HG02610 (cell line): ENCODE measurements around the gene TSEN15.
"Not testable (repeated sequence)": the region's sequence is repeated elsewhere in the genome, so short reads cannot be mapped to it uniquely, and the experiment has no call there.

Source experiments
- ATAC-seq: cut with Tn5 transposase; IDR thresholded peaks from one replicate; pipeline ENCODE4 v1.9.1; 2021; ENCODE audit warnings: mild to moderate bottlenecking, moderate library complexity; ENCODE audit not compliant: unreplicated experiment

TSEN15 gene

DNA sequence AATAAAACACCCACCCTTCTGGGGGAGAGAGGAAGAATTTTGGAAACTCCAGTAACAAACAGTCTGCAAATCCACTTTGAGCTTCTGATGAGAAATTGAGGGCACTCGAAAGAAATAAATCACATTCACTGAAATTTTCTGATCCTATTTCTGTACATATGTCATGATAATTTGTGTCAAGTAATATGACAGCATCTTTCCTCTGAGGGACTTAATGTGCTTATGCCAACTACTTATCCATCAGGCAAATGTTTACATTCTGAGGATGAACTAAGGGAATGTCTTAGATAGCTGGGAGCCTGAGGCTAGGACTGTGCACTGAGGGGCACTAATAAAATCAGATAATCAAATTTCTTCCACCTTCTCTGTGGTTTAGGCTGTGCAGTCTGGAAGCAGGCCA, 44.5 kb downstream of the TSEN15 start:
- no peak for ATAC-seq

GRCh38 chr1:184096580-184096979, 45.0 kb downstream of the TSEN15 start:
- ATAC-seq: not testable (repeated sequence)

GRCh38 chr1:184101141-184101540, 49.6 kb downstream of the TSEN15 start:
- no peak for ATAC-seq

DNA sequence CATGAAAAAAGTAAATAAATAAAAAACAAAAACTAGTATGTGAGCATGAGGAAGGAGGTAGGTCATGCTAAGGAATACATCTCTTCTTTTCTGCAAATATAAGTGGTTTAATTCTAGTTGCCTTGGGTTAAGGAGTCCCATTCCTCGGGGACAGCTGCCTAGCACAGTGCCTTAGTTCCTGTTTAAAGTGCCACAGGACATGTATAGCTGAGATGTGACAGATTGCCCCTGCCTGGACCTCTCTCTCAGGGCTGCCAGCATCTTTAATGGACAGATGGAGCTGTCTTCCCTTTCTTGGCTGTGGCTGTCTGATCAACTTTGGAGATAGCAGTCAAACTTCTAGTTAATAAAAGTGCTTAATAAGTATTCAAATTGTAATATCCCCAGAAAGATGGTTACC, 50.0 kb downstream of the TSEN15 start:
- no peak for ATAC-seq

- ATAC-seq: no peak
These were observed 59.0 kb downstream of the TSEN15 start for GRCh38 chr1:184110272-184111204.

- no peak for ATAC-seq
These were observed 60.8 kb downstream of the TSEN15 start for GRCh38 chr1:184112176-184112948.

- ATAC-seq: no peak
These were observed 61.7 kb downstream of the TSEN15 start for GRCh38 chr1:184113251-184113650.

DNA sequence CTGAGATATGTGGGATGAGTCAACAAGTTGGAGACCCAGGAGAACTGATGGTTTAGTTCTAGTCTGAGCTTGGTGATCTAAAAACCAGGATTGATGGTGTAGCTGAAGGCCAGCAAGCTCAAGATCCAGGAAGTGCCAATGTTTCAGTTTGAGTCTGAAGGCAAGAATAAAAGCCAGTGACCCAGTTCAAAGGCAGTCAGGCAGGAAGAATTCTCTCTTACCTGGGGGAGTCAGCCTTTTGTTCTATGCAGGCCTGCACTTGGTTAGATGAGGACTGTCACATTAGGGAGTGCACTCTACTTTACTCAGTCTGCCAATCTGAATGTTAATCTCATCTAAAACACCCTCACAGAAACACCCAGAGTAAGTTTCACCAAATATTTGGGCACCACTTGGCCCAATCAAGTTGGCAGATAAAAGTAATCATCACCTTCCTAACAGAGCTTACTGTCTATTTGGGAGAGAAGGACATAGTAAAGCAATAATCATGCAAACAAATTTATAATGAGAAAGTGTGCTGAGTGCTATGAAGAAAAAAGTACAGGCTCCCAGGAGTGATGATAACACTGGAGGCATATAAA, 63.4 kb downstream of the TSEN15 start:
- no peak for ATAC-seq

GRCh38 chr1:184116287-184116686, 64.8 kb downstream of the TSEN15 start:
- no peak for ATAC-seq

GRCh38 chr1:184118046-184118445, 66.5 kb downstream of the TSEN15 start:
- ATAC-seq: no peak
